Activated T-cell treated with anti-CD3 and anti-CD28 coated beads for 24 hours (primary cell): ENCODE results near the gene CLPX.
"Not testable (repeated sequence)": the region's sequence is repeated elsewhere in the genome, so short reads cannot be mapped to it uniquely, and the experiment has no call there.

Experiments used
- DNase-seq: peaks from one replicate; pipeline ENCODE4 v3.0.0-alpha.2; 2020; ENCODE audit warnings: low read depth

CLPX gene

DNA sequence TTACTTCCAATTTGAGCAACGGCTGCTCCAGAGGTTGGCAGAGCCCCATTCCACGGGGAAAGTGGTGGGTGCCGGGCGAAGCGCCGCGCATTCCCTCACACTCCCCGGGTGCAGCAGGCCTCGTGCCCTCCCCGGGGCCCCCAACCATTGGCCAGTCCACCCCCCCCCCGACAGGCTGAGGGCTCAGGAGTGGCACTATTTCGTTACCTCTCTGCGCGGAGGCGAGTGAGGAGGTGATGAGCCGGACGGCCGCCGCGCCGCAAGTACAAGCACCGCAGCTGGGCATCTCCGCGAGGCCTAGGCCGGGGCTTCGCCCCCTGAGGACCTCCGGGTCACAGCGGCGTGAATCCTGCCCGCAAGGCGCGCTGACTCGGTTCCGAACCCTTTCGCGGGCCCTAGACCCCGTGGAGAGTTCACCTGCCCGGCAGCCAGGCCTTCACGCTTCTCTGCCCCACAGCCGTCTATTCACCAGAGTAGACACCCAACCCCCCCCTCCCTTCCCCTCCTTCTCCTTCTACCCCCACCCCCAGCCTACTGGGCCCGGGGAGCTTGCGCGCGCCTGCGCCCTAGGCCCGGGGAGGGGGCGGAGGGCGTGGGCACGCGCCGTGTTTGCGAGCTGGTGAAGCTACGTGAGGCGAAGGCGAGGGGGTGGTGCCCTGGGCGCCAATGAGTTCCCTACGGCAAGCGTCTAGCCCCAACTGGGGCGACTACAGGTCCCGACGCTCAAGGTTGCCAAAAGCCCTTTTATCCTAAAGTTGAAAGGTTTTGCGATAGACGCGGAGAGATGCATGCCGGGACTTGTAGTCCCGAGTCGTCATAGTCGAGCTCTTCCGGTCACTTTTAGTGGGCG, at the start of gene CLPX:
Gene CLPX, minus strand, starts transcription at position 475 of the 850 bp plus-strand sequence. Its CDS starts 189 bp downstream, at position 286.
- peak; percentile 81 for DNase-seq

DNA sequence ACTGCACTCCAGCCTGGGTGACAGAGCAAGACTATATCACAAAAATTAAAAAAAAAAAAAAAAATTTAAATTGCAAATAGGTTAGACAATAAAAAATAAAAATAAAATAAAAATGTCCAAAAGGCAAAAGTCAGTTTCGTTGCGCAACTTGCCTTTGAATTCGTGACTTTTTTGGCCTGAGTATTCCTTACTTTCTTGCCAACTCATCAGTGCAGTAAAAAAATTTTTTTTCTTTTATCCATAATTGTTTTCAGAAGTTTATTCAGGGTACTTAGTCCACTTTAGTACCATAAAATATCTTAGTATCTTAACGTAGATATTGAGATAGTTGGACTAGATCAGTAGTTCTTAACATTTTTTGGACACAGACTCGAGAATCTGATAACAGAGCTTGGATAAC, 48.6 kb upstream of the CLPX start:
- no peak for DNase-seq

DNA sequence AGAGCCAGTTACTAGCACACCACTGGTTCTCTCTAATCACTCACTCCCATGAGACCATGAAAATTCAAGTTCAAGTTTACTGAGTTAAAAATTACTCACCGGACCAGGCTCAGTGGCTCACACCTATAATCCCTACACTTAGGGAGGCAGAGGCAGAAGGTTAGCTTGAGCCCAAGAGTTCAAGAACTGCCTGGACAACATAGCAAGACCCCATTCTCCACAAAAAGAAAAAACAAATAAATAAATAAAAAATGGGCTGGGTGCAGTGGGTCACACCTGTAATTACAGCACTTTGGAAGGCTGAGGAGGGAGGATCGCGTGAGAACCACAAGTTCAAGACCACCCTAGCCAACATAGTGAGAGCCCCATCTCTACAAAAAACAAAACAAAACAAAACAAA, 47.4 kb upstream of the CLPX start:
- DNase-seq, result no peak

GRCh38 chr15:65231306-65231705, 46.2 kb upstream of the CLPX start:
- DNase-seq, result no peak

DNA sequence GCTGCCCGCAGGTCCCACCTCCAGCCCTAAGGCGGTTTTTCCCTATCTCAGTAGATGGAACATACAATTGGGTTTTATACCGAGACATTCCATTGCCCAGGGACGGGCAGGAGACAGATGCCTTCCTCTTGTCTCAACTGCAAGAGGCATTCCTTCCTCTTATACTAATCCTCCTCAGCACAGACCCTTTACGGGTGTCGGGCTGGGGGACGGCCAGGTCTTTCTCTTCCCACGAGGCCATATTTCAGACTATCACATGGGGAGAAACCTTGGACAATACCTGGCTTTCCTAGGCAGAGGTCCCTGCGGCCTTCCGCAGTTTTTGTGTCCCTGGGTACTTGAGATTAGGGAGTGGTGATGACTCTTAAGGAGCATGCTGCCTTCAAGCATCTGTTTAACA, 41.8 kb upstream of the CLPX start:
- not testable (repeated sequence) for DNase-seq

DNA sequence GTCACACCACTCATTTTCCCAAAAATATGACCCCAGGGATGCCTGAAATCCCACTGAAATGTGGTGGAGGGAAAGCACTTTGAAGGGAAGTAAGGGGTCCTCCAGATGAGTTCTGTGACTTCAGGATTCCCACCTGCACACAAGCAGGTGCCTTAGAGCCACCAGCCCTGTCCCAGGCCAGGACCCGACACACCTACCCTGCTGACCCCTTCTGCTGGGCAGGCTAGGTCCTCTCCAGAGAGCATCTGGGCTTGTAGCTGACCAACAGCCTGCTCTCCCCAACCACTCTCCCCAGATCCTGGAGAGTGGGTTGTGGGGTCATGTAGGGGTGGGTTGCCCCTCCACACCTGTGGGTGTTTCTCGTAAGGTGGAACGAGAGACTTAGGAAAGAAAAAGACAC, 41.1 kb upstream of the CLPX start:
- no peak for DNase-seq

GRCh38 chr15:65223996-65224395, 38.9 kb upstream of the CLPX start:
- DNase-seq, result no peak

GRCh38 chr15:65222891-65223290, 37.7 kb upstream of the CLPX start:
- DNase-seq, result no peak

DNA sequence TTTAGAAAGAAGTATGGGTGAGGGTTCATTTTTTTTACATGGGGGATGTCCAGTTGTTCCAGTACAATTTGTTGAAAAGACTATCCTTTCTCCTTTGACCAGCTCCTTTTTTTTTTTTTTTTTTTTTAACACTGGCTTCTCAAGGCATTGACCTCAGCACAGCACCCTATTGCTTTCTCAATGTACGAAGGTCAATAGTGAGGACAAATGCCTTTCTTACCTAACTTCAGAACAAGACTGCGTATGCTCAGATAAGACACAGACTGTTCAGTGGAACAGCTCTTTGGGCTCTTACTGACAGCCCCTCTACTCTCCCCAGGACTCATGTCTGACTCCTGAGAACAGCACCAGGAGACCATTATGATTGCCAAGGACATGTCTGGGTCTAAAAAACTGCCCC, 36.6 kb upstream of the CLPX start:
- no peak for DNase-seq

- no peak for DNase-seq
These were observed 34.0 kb upstream of the CLPX start for GRCh38 chr15:65219137-65219536.

DNA sequence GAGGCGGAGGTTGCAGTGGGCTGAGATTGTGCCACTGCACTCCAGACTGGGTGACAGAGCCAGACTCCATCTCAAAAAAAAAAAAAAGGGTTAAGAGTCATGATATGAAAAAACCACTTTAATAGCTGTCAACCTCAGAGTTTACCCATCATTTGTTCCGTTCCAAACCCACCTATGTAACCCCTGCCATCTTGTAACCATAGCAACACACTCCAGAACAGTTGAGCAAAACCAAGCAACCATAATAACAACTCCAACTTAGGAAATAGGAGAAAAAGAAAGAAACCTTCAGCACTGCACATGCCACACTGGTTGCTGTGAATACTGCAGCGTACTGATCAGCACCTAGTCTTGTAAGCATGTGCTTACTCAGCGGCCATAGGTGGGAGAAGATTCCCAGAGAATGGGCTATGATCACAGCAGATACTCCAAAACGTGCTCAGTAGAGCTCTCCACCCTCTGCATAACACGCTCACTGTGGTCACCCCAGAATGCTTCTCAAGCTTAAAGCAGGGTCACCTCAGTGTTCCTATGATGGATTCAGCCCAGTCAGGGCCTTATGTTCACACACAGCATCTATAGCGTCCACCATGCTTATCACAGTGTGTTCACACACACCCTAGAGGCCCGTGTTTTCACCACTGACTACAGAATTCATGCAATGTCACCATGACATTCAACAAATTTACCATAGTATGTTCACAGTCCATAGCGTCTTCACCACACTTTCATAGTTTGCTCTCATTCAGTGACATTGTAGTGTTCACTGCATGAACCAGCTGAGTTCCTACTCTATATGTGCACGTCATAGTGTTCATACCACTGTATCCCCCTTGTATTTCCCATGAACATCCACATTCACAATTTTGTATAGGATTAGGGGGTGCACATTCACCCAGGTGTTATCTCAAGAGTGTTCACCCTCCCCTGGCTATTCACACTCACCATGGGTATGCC, 32.7 kb upstream of the CLPX start:
- DNase-seq, result no peak

DNA sequence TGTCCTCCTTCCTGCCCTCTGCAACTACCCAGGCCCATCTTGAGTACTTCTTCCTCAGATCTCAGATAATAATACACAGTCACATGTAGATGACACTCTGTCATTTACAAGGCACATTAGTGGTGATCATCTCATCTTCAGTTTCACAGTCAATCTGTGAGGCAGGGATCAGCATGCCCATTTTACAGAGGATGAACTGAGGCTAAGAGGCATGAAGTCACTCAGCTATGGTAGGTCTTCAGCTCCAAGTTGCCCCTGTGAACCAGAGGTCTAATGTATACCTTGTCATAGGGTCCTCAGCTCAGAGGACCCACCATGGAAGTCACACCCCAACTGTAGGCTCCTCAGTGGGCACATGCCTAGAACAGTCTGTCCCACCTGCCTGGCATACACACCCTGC, 30.4 kb upstream of the CLPX start:
- DNase-seq, result no peak

- DNase-seq, result no peak
These were observed 28.9 kb upstream of the CLPX start for GRCh38 chr15:65214010-65214409.

- DNase-seq, result no peak
These were observed 28.1 kb upstream of the CLPX start for GRCh38 chr15:65213241-65213640.

- peak; percentile 27 for DNase-seq
These were observed 27.0 kb upstream of the CLPX start for GRCh38 chr15:65212097-65212496.

GRCh38 chr15:65211482-65211982, 26.4 kb upstream of the CLPX start:
- DNase-seq, result no peak

DNA sequence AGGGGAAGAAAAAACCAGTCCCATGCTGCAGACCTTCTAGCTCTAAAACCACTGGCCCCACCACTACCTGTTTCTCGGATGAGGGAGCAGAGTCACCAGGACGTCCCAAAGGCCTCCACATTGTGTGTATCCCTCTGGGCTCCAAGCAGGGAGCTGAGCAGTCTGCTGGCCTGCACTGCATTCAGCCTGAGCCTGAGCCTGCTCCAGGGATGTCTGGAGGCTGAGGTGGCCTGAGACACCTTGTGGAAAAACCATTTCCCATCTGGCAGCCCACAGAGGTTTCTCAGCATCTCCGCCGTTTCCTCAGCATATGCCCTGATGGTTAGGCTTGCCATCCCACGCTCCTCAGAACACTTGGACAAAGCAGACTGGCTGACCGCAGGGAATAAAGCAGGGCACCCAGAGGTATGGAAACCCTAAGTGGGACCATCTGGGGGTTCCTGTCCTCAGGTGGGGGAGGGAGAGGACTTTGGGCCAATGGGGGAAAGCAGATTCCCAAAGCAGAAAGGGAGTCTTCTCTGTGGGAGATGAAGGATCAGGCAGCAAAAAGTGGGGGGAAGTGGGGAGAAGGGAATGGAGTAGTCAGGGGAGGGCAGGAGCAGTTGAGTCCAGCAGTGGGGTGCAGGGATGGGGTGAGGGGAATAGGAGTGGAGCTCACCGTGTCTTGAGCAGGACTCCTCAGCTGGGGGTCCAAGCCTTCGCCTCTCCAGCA, 25.8 kb upstream of the CLPX start, which contains the start of gene CILP:
Gene CILP, minus strand, starts transcription at position 704 of the 712 bp plus-strand sequence. CDS start 1,718 bp downstream, outside the sequence.
- no peak for DNase-seq

DNA sequence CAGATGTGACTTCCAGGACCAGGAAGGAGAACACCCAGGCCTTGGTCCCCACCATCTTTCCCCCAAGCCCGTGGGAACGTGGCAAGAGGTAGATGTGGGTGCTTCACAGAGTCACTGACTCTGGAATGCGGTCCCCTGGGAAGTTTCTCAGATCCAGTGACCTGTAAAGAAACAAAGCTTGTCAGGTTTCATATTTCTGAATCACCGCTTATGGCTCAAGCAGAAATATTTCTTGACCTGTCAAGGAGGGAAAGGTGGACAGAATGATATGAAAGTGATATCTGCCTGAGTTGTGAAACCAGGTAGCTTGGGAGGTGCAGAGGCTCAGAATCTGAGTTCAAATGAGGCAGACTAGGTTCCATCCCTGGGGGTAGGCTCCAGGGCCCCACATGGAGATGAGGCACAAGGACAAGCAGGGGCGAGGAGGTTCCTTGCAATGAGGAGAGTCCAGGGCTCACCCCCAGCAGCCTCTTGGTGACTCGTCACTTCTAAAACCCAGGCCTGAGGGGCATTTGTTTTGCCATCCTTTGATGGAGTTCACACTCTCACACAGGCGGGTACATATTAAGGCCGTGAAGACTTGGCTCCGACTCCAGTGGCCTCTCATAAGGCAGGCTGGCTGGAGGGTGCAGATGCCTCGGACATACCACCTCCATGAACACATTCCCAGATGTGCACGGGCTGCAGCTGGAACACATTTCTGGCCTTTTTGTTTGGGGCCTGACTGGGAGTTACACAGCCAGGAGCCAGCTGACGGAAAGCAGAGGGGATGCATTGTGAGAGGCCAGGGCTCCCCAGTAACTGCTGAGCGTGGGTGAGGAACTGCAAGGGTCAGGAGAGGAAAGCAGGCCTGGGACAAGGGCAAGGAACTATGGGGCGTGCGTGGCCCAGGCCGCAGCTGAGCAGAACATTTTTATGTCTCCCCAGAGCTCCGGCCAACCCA, 24.8 kb upstream of the CLPX start:
- DNase-seq, result no peak

- DNase-seq, result no peak
These were observed 23.5 kb upstream of the CLPX start for GRCh38 chr15:65208647-65209046.

GRCh38 chr15:65207280-65207840, 22.2 kb upstream of the CLPX start:
- no peak for DNase-seq
